H1 (cell line): Measurements from ENCODE around the gene TAS2R42. TPM values are rescaled to one million over a fixed set of nuclear protein-coding genes. Genes with fewer than 3 reads are reported as not detected.

Experiments used
- CTCF ChIA-PET: fragments of 300-600 bp; sonication (Branson Sonifier 250); formaldehyde crosslinking; loops from one replicate; lab custom pipeline; 2021; ENCODE audit not compliant: partially characterized antibody; lab: Charles Lee
- POLR2A ChIA-PET: fragments of 300-600 bp; sonication (Branson Sonifier 250); formaldehyde crosslinking; loops from one replicate; lab custom pipeline; 2021; ENCODE audit warnings: inconsistent platforms; ENCODE audit not compliant: partially characterized antibody; lab: Charles Lee
- DNase-seq, 2 experiments: peaks; one replicate each; pipeline versions ENCODE4 v3.0.0 to v3.0.0-alpha.2; 2010 to 2022; ENCODE audit warnings: low spot score in 2 of 2, low read depth in 1 of 2, mixed read lengths in 1 of 2
- FAIRE-seq: peaks from 2 replicates; lab custom pipeline; 2011; peaks lifted over from hg19 to GRCh38; lab: Jason Lieb, UNC
- H2AFZ ChIP-seq: 2 replicates; pipeline ENCODE4 v1.8.1; 2012; ENCODE audit warnings: low read length, inconsistent platforms
- H2AK5ac ChIP-seq: 2 replicates; pipeline ENCODE4 v1.6.1; 2013; ENCODE audit warnings: low read depth, low read length
- H2BK120ac ChIP-seq: replicated peaks from 2 replicates; pipeline ENCODE3; 2013; ENCODE audit warnings: low read depth, low read length, inconsistent platforms
- H2BK12ac ChIP-seq: 2 replicates; pipeline ENCODE4 v1.6.1; 2013; ENCODE audit warnings: low read depth, low read length
- H2BK15ac ChIP-seq: 2 replicates; pipeline ENCODE4 v1.6.1; 2013; ENCODE audit warnings: low read length
- H2BK20ac ChIP-seq: 2 replicates; pipeline ENCODE4 v1.6.1; 2013; ENCODE audit warnings: low read length
- H2BK5ac ChIP-seq: 2 replicates; pipeline ENCODE4 v1.6.1; 2013; ENCODE audit warnings: low read depth, low read length
- H3K14ac ChIP-seq: 2 replicates; pipeline ENCODE4 v1.6.1; 2013; ENCODE audit warnings: inconsistent platforms; ENCODE audit not compliant: insufficient read length
- H3K18ac ChIP-seq: 2 replicates; pipeline ENCODE4 v1.6.1; 2013; ENCODE audit warnings: low read length; ENCODE audit errors: extremely low read depth
- H3K23ac ChIP-seq: 2 replicates; pipeline ENCODE4 v1.6.1; 2013; ENCODE audit warnings: inconsistent platforms; ENCODE audit not compliant: insufficient read length
- H3K23me2 ChIP-seq: 2 replicates; pipeline ENCODE4 v1.6.1; 2013; ENCODE audit warnings: low read depth, low read length
- H3K27ac ChIP-seq: 2 replicates; pipeline ENCODE4 v1.6.1; 2011; ENCODE audit warnings: low read depth, low read length, inconsistent platforms
- H3K27me3 ChIP-seq, 4 experiments: replicated peaks in 1 of 4; 1 replicate in 1 of 4; 2 replicates in 3 of 4; pipeline versions ENCODE4 v1.6.1 to v1.8.1; 2011 to 2013; ENCODE audit warnings: low read length in 3 of 4, mild to moderate bottlenecking in 3 of 4, inconsistent platforms in 2 of 4, mixed read lengths in 2 of 4, moderate library complexity in 1 of 4; ENCODE audit not compliant: control insufficient read depth in 3 of 4, insufficient read depth in 3 of 4; ENCODE audit errors: extremely low read depth in 1 of 4
- H3K36me3 ChIP-seq, 4 experiments: 2 replicates each; pipeline versions ENCODE4 v1.6.1 to v1.8.1; 2011 to 2013; ENCODE audit warnings: mild to moderate bottlenecking in 4 of 4, low read length in 3 of 4, moderate library complexity in 2 of 4, control low read depth in 1 of 4, inconsistent platforms in 1 of 4; ENCODE audit not compliant: insufficient read depth in 4 of 4, control insufficient read depth in 2 of 4
- H3K4ac ChIP-seq: replicated peaks from 2 replicates; pipeline ENCODE3; 2013; ENCODE audit warnings: low read length, low read depth, mixed read lengths, inconsistent platforms; ENCODE audit not compliant: insufficient read length
- H3K4me1 ChIP-seq, 4 experiments: replicated peaks in 1 of 4; 1 replicate in 1 of 4; 2 replicates in 3 of 4; pipeline versions ENCODE4 v1.6.1 to v1.8.1; 2011 to 2013; ENCODE audit warnings: low read length in 3 of 4, inconsistent platforms in 2 of 4, mixed read lengths in 1 of 4; ENCODE audit not compliant: insufficient read depth in 4 of 4, control insufficient read depth in 3 of 4
- H3K4me2 ChIP-seq, 2 experiments: 2 replicates each; pipeline versions ENCODE4 v1.6.1 to v1.8.1; 2011 to 2013; ENCODE audit warnings: low read depth in 2 of 2, low read length in 2 of 2, control low read depth in 1 of 2, inconsistent platforms in 1 of 2, mild to moderate bottlenecking in 1 of 2; ENCODE audit not compliant: insufficient read depth in 1 of 2
- H3K4me3 ChIP-seq, 4 experiments: fragments of 200-600, 300-600 bp in 1 of 4; sonication (generic), shearing (Covaris generic), sonication (Bioruptor Twin) in 1 of 4; 2 replicates each; pipeline versions ENCODE4 v1.5.1 to v1.8.1; 2011 to 2016; ENCODE audit warnings: low read length in 4 of 4, low read depth in 3 of 4, control low read depth in 2 of 4, inconsistent platforms in 2 of 4, mild to moderate bottlenecking in 2 of 4, mixed read lengths in 1 of 4, moderate library complexity in 1 of 4; ENCODE audit not compliant: insufficient read depth in 2 of 4; ENCODE audit errors: extremely low read depth in 1 of 4
- H3K56ac ChIP-seq: replicated peaks from 2 replicates; pipeline ENCODE3; 2013; ENCODE audit warnings: low read depth, mild to moderate bottlenecking, mixed read lengths, low read length, inconsistent platforms; ENCODE audit not compliant: insufficient read length
- H3K79me1 ChIP-seq: 2 replicates; pipeline ENCODE4 v1.6.1; 2013; ENCODE audit warnings: low read depth, low read length, control low read depth
- H3K79me2 ChIP-seq, 2 experiments: 2 replicates each; pipeline versions ENCODE4 v1.6.1 to v1.8.1; 2012 to 2013; ENCODE audit warnings: low read length in 2 of 2, mild to moderate bottlenecking in 2 of 2, inconsistent platforms in 1 of 2; ENCODE audit not compliant: insufficient read depth in 2 of 2, control insufficient read depth in 1 of 2
- H3K9ac ChIP-seq, 4 experiments: replicated peaks in 1 of 4; 1 replicate in 1 of 4; 2 replicates in 3 of 4; pipeline versions ENCODE4 v1.6.1 to v1.8.1; 2011 to 2013; ENCODE audit warnings: low read depth in 3 of 4, low read length in 3 of 4, control low read depth in 2 of 4, mild to moderate bottlenecking in 2 of 4, moderate library complexity in 2 of 4, inconsistent platforms in 1 of 4; ENCODE audit errors: extremely low read depth in 1 of 4
- H3K9me3 ChIP-seq, 2 experiments: 2 replicates each; pipeline versions ENCODE4 v1.6.1 to v1.8.1; 2012 to 2013; ENCODE audit warnings: mild to moderate bottlenecking in 2 of 2, moderate library complexity in 2 of 2, control low read depth in 1 of 2, inconsistent platforms in 1 of 2, low read depth in 1 of 2, low read length in 1 of 2, mixed read lengths in 1 of 2; ENCODE audit not compliant: insufficient read depth in 2 of 2
- H4K20me1 ChIP-seq, 2 experiments: replicated peaks in 1 of 2; 2 replicates each; pipeline versions ENCODE3 to v1.8.1; 2011 to 2013; ENCODE audit warnings: inconsistent platforms in 2 of 2, low read length in 2 of 2, mild to moderate bottlenecking in 1 of 2; ENCODE audit not compliant: insufficient read depth in 2 of 2, control insufficient read depth in 1 of 2
- H4K5ac ChIP-seq: 2 replicates; pipeline ENCODE4 v1.6.1; 2013; ENCODE audit warnings: low read length, low read depth, mixed read lengths, inconsistent platforms; ENCODE audit not compliant: insufficient read length
- H4K8ac ChIP-seq: 2 replicates; pipeline ENCODE4 v1.8.0; 2013; ENCODE audit warnings: mild to moderate bottlenecking, moderate library complexity, low read length, inconsistent platforms; ENCODE audit not compliant: insufficient read depth; ENCODE audit errors: extremely low read depth
- H4K91ac ChIP-seq: replicated peaks from 2 replicates; pipeline ENCODE3; 2013; ENCODE audit warnings: low read length, mixed read lengths, inconsistent platforms; ENCODE audit not compliant: insufficient read length
- BCL11A ChIP-seq, 2 experiments: IDR thresholded peaks; one replicate each; pipeline ENCODE4 v1.6.1; 2011; ENCODE audit warnings: low read depth in 2 of 2, low read length in 2 of 2, mild to moderate bottlenecking in 2 of 2
- CREB1 ChIP-seq: IDR thresholded peaks from 2 replicates; pipeline ENCODE4 v1.6.1; 2012; ENCODE audit warnings: inconsistent platforms
- CTCF ChIP-seq, 3 experiments: IDR thresholded peaks; 1 replicate in 2 of 3; 2 replicates in 1 of 3; pipeline versions ENCODE4 v1.5.1 to v1.6.1; 2011; ENCODE audit warnings: low read length in 3 of 3, mild to moderate bottlenecking in 3 of 3, inconsistent platforms in 2 of 3, low read depth in 1 of 3, moderate library complexity in 1 of 3; ENCODE audit not compliant: insufficient read depth in 1 of 3; ENCODE audit errors: control extremely low read depth in 1 of 3
- GTF2F1 ChIP-seq: IDR thresholded peaks from 2 replicates; pipeline ENCODE4 v1.6.1; 2012; ENCODE audit warnings: low read depth, low read length, improper control_type of control experiment, borderline replicate concordance
- JUND ChIP-seq: IDR thresholded peaks from 2 replicates; pipeline ENCODE4 v1.6.1; 2011; ENCODE audit warnings: mild to moderate bottlenecking, improper control_type of control experiment, low read length
- KDM1A ChIP-seq: fragments of 200-600, 300-600 bp; sonication (generic); IDR thresholded peaks from 2 replicates; pipeline ENCODE4 v1.7.1; 2016; ENCODE audit warnings: mild to moderate bottlenecking, low read length, borderline replicate concordance
- MAFK ChIP-seq: IDR thresholded peaks from 2 replicates; pipeline ENCODE4 v1.6.1; 2012; ENCODE audit warnings: low read depth, mild to moderate bottlenecking, improper control_type of control experiment, low read length
- NANOG ChIP-seq: IDR thresholded peaks from 2 replicates; pipeline ENCODE4 v1.6.1; 2011; ENCODE audit warnings: low read length, low read depth, mild to moderate bottlenecking, inconsistent platforms; ENCODE audit not compliant: insufficient read depth, poor library complexity, severe bottlenecking
- POLR2AphosphoS5 ChIP-seq: IDR thresholded peaks from 2 replicates; pipeline ENCODE4 v1.6.1; 2011; ENCODE audit warnings: low read depth, low read length
- RAD21 ChIP-seq, 2 experiments: IDR thresholded peaks in 1 of 2; conservative IDR thresholded peaks in 1 of 2; 2 replicates each; pipeline ENCODE4 v1.6.1; 2011; ENCODE audit warnings: low read depth in 2 of 2, low read length in 2 of 2, improper control_type of control experiment in 1 of 2, inconsistent platforms in 1 of 2, mild to moderate bottlenecking in 1 of 2, moderate library complexity in 1 of 2
- RFX5 ChIP-seq: IDR thresholded peaks from 2 replicates; pipeline ENCODE4 v1.6.1; 2011; ENCODE audit warnings: low read depth, low read length, improper control_type of control experiment, borderline replicate concordance
- SIN3A ChIP-seq, 2 experiments: IDR thresholded peaks in 1 of 2; conservative IDR thresholded peaks in 1 of 2; 2 replicates each; pipeline ENCODE4 v1.6.1; 2011 to 2012; ENCODE audit warnings: low read length in 2 of 2, improper control_type of control experiment in 1 of 2, low read depth in 1 of 2, mild to moderate bottlenecking in 1 of 2
- TEAD4 ChIP-seq: IDR thresholded peaks from 2 replicates; pipeline ENCODE4 v1.6.1; 2012; ENCODE audit warnings: low read depth, low read length, inconsistent platforms, mixed read lengths
- polyA plus RNA-seq, 7 experiments: library from polyadenylated mRNA; depleted of rRNA in 3 of 7; stranded (reverse) in 5 of 7; unstranded in 2 of 7; fragments of >200 nt in 5 of 7; fragments of 200-250 nt in 2 of 7; gene quantifications; 1 replicate in 5 of 7; 2 replicates in 1 of 7; 4 replicates in 1 of 7; pipeline versions ENCODE4 v1.2.1 to v1.2.3, GENCODE V29; 2011 to 2013; ENCODE audit warnings: missing spikeins in 2 of 7, mixed read lengths in 2 of 7
- total RNA-seq: library from RNA; stranded (reverse); fragmentation: NEBNext Ultra II Directional; extraction: Animal tissue kit (Norgen Biotek cat#: 25700); gene quantifications from 2 replicates; pipeline ENCODE4 v1.2.1, GENCODE V29; 2021

TAS2R42 gene
- total and polyA plus RNA-seq, 2 of the 8 experiments (the other 6 are each of a cell fraction or from before 2014, with no cell fraction given), result not detected

DNA sequence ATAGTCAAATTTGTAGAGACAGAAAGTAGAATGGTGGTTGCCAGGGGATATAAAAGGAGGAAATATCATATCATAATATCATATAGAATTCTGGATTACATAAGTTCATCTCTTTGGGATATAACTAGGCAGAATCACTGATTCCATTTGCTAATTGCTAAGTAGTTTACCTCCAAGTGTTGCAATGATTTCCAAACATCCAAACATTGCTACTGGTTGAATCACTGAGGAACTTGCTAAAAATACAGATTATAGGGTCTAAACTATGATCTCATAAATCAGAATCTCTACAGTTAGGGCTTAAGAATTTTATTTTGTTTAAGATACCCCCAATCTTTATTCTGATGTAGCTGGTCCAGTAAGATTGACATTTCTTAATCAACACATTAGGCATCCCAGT lies 16.1 kb upstream of the TAS2R42 start:
- no peak overlapping the region for H4K91ac ChIP-seq
- H3K9ac ChIP-seq, result no peak overlapping the region
- no peak overlapping the region for H2BK15ac ChIP-seq
- H3K27ac ChIP-seq, result no peak overlapping the region
- H2BK20ac ChIP-seq, result no peak overlapping the region
- H3K79me1 ChIP-seq, result no peaks in the 10 kb centered on the region
- H3K23ac ChIP-seq, result no peak overlapping the region
- H3K9me3 ChIP-seq, result peaks cover 0 to 5% of the 10 kb centered on the region in 2 experiments; a peak in 2 of 4 replicates
- no peak overlapping the region for H3K4ac ChIP-seq
- H3K36me3 ChIP-seq, result no peaks in the 10 kb centered on the region
- H3K14ac ChIP-seq, result no peak overlapping the region
- ChIA-PET POLR2A (no interaction called here), CTCF (interaction anchor here (1.1 kb wide), 1 partner anchor 26 kb away, joined by 3 read pairs; no protein-coding TSS in a partner anchor)
- no peak overlapping the region for H2BK120ac ChIP-seq
- no peak for DNase-seq
- no peaks in the 10 kb centered on the region for H4K20me1 ChIP-seq
- H3K4me3 ChIP-seq, result no peak overlapping the region
- H2BK12ac ChIP-seq, result no peak overlapping the region
- no peak overlapping the region for H3K4me2 ChIP-seq
- no peak for FAIRE-seq
- H3K79me2 ChIP-seq, result no peaks in the 10 kb centered on the region
- no peak overlapping the region for H3K18ac ChIP-seq
- no peak overlapping the region for H4K5ac ChIP-seq
- no peak overlapping the region for H2AK5ac ChIP-seq
- H2BK5ac ChIP-seq, result no peak overlapping the region
- no peaks in the 10 kb centered on the region; a peak in 1 of 7 replicates for H3K4me1 ChIP-seq
- H2AFZ ChIP-seq, result no peak overlapping the region
- H3K56ac ChIP-seq, result no peak overlapping the region
- H3K23me2 ChIP-seq, result no peaks in the 10 kb centered on the region; the same call in 1 of the 2 replicates
- no peaks in the 10 kb centered on the region for H3K27me3 ChIP-seq
- no peak overlapping the region for H4K8ac ChIP-seq
- TF ChIP-seq CREB1, result no peak
- TF ChIP-seq MAFK, result no peak
- TF ChIP-seq RAD21 (IDR thresholded peaks at IDR 0.05 in 1 of 2, conservative IDR thresholded peaks at IDR 0.05 in 1 of 2; ENCODE audit: low read depth in 2 of 2, low read length in 2 of 2), result no peak
- no peak for TF ChIP-seq TEAD4
- TF ChIP-seq JUND, result no peak
- TF ChIP-seq RFX5, result no peak
- no peak for TF ChIP-seq GTF2F1
- no peak for TF ChIP-seq BCL11A (IDR thresholded peaks at IDR 0.05; ENCODE audit: low read depth in 2 of 2, low read length in 2 of 2)
- TF ChIP-seq SIN3A (conservative IDR thresholded peaks at IDR 0.05 in 1 of 2, IDR thresholded peaks at IDR 0.05 in 1 of 2; ENCODE audit: low read depth in 1 of 2, low read length in 2 of 2), result no peak
- no peak for TF ChIP-seq KDM1A
- TF ChIP-seq NANOG, result no peak
- TF ChIP-seq POLR2AphosphoS5, result no peak
- no peak for TF ChIP-seq CTCF (IDR thresholded peaks at IDR 0.05; ENCODE audit: control extremely low read depth in 1 of 3, insufficient read depth in 1 of 3, low read depth in 1 of 3, low read length in 3 of 3)
